Measurements from ENCODE around the gene DDIT4. TPM values are rescaled to one million over a fixed set of nuclear protein-coding genes. Genes with fewer than 3 reads are reported as not detected.
"Not testable (repeated sequence)": the region's sequence is repeated elsewhere in the genome, so short reads cannot be mapped to it uniquely, and the experiment has no call there.

The DDIT4 gene, protein sequence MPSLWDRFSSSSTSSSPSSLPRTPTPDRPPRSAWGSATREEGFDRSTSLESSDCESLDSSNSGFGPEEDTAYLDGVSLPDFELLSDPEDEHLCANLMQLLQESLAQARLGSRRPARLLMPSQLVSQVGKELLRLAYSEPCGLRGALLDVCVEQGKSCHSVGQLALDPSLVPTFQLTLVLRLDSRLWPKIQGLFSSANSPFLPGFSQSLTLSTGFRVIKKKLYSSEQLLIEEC
- 10 to 100 TPM; 69.6 to 94.3 TPM for total RNA-seq
- 46.6 TPM for polyA plus RNA-seq (ENCODE audit: insufficient read depth, low read depth, low replicate concordance)
- long read RNA-seq, donor 1, transcript DDIT4-201 (3 exons, 1,748 nt), result major isoform, 57 of 60 reads
- long read RNA-seq, donor 1, partial matches to known transcripts, result 0 of 60 reads
- long read RNA-seq, donor 1, other reads (novel, unspliced or antisense), result 0 of 60 reads
- long read RNA-seq, donor 2, transcript DDIT4-201 (3 exons, 1,748 nt), result major isoform, 37 of 38 reads
- long read RNA-seq, donor 2, partial matches to known transcripts, result 0 of 38 reads
- long read RNA-seq, donor 2, other reads (novel, unspliced or antisense), result 0 of 38 reads

DNA sequence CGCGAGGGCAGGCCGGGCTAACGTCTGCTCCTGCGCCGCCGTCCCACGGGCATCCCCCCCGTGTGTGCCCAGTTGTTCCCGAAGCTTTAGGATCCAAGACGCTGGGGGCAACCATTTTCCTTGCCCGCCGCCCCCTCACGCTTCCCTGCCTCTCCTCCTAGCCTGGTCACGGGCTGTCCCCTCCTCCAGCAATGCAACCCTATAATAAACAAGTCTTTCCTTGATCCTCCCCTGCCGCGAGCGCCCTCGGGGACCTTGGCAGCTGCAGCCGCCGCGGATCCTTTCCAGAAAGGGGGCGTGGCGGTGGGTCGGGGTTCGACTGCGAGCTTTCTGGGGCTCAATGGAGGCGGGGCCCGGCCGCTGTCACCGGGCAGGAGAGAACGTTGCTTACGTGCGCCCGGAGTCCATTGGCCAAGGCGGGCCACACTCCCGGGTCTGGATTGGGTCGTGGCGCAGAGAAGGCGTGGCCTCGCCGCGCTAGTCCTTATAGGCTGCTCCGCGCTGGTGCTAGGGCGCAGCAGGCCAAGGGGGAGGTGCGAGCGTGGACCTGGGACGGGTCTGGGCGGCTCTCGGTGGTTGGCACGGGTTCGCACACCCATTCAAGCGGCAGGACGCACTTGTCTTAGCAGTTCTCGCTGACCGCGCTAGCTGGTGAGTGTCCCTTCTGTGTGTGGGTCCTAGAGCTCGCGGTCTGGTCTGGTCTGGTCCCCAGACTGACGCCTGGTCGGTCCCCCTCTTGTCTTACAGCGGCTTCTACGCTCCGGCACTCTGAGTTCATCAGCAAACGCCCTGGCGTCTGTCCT, at the start of gene DDIT4:
Gene DDIT4 (plus strand): TSS at position 515 of the 803 bp plus-strand sequence. CDS start 293 bp downstream, outside the sequence.
- TF ChIP-seq, protein P1, sequence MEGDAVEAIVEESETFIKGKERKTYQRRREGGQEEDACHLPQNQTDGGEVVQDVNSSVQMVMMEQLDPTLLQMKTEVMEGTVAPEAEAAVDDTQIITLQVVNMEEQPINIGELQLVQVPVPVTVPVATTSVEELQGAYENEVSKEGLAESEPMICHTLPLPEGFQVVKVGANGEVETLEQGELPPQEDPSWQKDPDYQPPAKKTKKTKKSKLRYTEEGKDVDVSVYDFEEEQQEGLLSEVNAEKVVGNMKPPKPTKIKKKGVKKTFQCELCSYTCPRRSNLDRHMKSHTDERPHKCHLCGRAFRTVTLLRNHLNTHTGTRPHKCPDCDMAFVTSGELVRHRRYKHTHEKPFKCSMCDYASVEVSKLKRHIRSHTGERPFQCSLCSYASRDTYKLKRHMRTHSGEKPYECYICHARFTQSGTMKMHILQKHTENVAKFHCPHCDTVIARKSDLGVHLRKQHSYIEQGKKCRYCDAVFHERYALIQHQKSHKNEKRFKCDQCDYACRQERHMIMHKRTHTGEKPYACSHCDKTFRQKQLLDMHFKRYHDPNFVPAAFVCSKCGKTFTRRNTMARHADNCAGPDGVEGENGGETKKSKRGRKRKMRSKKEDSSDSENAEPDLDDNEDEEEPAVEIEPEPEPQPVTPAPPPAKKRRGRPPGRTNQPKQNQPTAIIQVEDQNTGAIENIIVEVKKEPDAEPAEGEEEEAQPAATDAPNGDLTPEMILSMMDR (IDR thresholded peaks at IDR 0.05), result no peak
- TF ChIP-seq POLR2A (IDR thresholded peaks at IDR 0.05), result peak; percentile 100
- 0% methylated on average over 2 to 67 of the region's 67 CpGs for WGBS, 2 donors

DNA sequence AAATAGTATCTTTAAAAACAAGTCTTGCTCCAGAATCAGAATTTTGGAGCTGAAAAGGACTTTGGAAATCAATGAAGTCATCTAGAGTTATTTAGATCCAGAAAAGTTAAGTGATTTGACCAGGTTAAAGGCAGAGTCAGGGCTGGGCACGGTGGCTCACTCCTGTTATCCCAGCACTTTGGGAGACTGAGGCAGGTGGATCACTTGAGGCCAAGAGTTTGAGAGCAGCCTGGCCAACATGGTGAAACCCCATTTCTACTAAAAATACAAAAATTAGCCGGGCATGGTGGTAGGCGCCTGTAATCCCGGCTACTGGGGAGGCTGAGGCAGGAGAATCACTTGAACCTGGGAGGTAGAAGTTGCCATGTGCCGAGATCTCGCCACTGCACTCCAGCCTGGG, 49.5 kb upstream of the DDIT4 start:
- WGBS, 2 donors, result 75 to 92% methylated on average over 6 of the region's 6 CpGs
- H3K36me3 ChIP-seq (ENCODE audit: low read depth, missing control alignments); DNase-seq; H3K9me3 ChIP-seq; H3K27me3 ChIP-seq; intact Hi-C loops (cut with DNase I; ENCODE audit: low total_unique reads); H3K4me3 ChIP-seq: not testable (repeated sequence)
- Histone ChIP-seq H3K27ac (peak overlapping the region; percentile 70 to 78), H3K4me1 (peaks cover 31% of the 10 kb centered on the region)

More for the DNA sequence above, at the start of gene DDIT4:
- intact Hi-C loops (cut with DNase I; ENCODE audit: low total_unique reads), result loop anchor here (10.0 kb wide), 1 partner anchor 61 kb away; no protein-coding TSS in a partner anchor
- peak within 1 kb of the TSS; percentile 93 to 96 for H3K4me3 ChIP-seq
- H3K27me3 ChIP-seq, result no peaks in the 10 kb centered on the region
- H3K9me3 ChIP-seq, result no peaks in the 10 kb centered on the region
- peak; percentile 99 for DNase-seq
- no peaks in the 10 kb centered on the region for H3K36me3 ChIP-seq (ENCODE audit: low read depth, missing control alignments)
- H3K4me1 ChIP-seq, result peaks cover 29% of the 10 kb centered on the region
- peak within 1 kb of the TSS; percentile 95 to 97 for H3K27ac ChIP-seq

DNA sequence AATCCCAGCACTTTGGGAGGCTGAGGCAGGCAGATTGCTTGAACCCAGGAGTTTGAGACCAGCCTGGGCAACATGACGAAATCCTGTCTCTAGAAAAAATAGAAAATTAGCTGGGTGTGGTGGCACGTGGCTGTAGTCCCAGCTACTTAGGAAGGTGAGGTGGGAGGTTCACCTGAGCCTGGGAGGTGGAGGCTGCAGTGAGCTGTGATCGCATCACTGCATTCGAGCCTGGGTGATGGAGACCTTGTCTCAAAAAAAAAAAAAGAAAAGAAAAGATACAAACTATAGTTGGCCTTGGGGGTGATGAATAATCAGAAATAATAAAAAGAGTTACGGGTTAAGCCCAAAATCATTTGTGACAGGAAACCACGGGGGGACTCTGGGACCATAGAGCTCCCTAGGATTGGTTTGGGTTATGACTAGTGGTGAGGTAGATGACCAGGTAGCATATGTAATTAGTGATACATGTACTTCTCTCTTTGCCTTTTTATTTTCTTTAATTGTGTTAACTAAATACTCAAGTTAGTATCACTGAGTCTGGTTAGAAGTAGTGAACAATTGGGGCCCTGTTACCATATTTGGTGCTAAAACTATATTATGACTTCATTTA, 47.2 kb upstream of the DDIT4 start:
- WGBS, 2 donors, result 76 to 77% methylated on average over 6 of the region's 6 CpGs
- Histone ChIP-seq H3K4me1 (peaks cover 30% of the 10 kb centered on the region), H3K36me3 (ENCODE audit: low read depth, missing control alignments) (no peaks in the 10 kb centered on the region), H3K27me3 (no peaks in the 10 kb centered on the region), H3K4me3 (no peak overlapping the region), H3K9me3 (no peaks in the 10 kb centered on the region), H3K27ac (no peak overlapping the region)
- TF ChIP-seq POLR2A (IDR thresholded peaks at IDR 0.05), result no peak
- TF ChIP-seq, protein P1 (IDR thresholded peaks at IDR 0.05), result no peak
- no peak for DNase-seq
- intact Hi-C loops (cut with DNase I; ENCODE audit: low total_unique reads), result no loop called here

DNA sequence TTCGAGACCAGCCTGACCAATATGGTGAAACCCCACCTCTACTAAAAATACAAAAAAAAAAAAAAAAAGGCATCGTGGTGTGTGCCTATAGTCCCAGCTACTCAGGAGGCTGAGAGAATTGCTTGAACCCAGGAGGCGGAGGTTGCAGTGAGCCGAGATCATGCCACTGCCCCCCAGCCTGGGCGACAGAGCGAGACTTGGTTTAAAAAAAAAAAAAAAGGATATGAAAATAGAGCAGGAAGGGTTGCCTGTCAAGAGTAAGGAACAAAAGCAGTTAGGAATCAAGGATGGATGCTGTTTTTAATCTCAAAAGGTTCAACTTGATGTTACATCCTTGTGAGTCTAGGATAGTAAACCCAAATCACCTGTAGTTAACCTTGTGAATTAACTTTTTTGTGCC, 45.9 kb upstream of the DDIT4 start:
- Histone ChIP-seq H3K9me3 (no peaks in the 10 kb centered on the region), H3K4me3 (no peak overlapping the region), H3K27ac (peak overlapping the region in 1 of 2 donors; percentile 27), H3K36me3 (ENCODE audit: low read depth, missing control alignments) (no peaks in the 10 kb centered on the region), H3K4me1 (peaks cover 27% of the 10 kb centered on the region), H3K27me3 (no peaks in the 10 kb centered on the region)
- TF ChIP-seq POLR2A (IDR thresholded peaks at IDR 0.05), result no peak
- TF ChIP-seq, protein P1 (IDR thresholded peaks at IDR 0.05), result no peak
- WGBS, 2 donors, result 81 to 87% methylated on average over 6 of the region's 6 CpGs
- no peak for DNase-seq
- intact Hi-C loops (cut with DNase I; ENCODE audit: low total_unique reads), result no loop called here

All from testis (tissue), 5 donors.